Activated T-helper 1 cell treated with anti-CD3 and anti-CD28 coated beads, Interleukin-12 subunit alpha, Interleukin-12 subunit beta, Interleukin-2, Interleukin-4 antibody, amounts not matched to agents 30 ng/mL and 10 ng/mL and 1 ng/mL, durations not matched to agents 14 hours and 24 hours and 36 hours (primary cell): Measurements from ENCODE around the gene PCDH15. TPM values are rescaled to one million over a fixed set of nuclear protein-coding genes. Genes with fewer than 3 reads are reported as not detected.

Experiments used
- DNase-seq: peaks from one replicate; pipeline ENCODE4 v3.0.0; 2021; ENCODE audit warnings: low spot score
- H3K27ac Mint-ChIP-seq: one replicate; pipeline ENCODE4 v1.8.0; 2021; ENCODE audit warnings: mild to moderate bottlenecking, mixed read lengths
- H3K27me3 Mint-ChIP-seq: one replicate; pipeline ENCODE4 v1.8.0; 2022; ENCODE audit warnings: mild to moderate bottlenecking, moderate library complexity, mixed read lengths; ENCODE audit not compliant: insufficient read depth
- H3K36me3 Mint-ChIP-seq: one replicate; pipeline ENCODE4 v1.8.0; 2021; ENCODE audit warnings: low read depth, mixed read lengths
- H3K4me1 Mint-ChIP-seq: one replicate; pipeline ENCODE4 v1.8.0; 2021; ENCODE audit warnings: low read depth, mixed read lengths
- H3K4me3 Mint-ChIP-seq: one replicate; pipeline ENCODE4 v1.8.0; 2021; ENCODE audit warnings: mild to moderate bottlenecking, moderate library complexity, mixed read lengths
- H3K9me3 Mint-ChIP-seq: one replicate; pipeline ENCODE4 v1.8.0; 2021; ENCODE audit warnings: mixed read lengths
- intact Hi-C: fragments of 100-400 bp; cut with micrococcal nuclease; formaldehyde crosslinking; loops from one replicate; pipeline ENCODE4 v1.15.1; 2024
- total RNA-seq: library from RNA; stranded (reverse); gene quantifications from 2 replicates; pipeline ENCODE4 v1.2.3, GENCODE V29; 2022

PCDH15 gene
- total RNA-seq, 1 donor from 2014 or later: not detected

GRCh38 chr10:54266395-54266794 lies 534.6 kb downstream of the PCDH15 start:
- intact Hi-C loops: no loop called here
- Mint-ChIP-seq H3K36me3 (no peaks in the 10 kb centered on the region), H3K9me3 (peaks cover 18% of the 10 kb centered on the region), H3K4me1 (no peaks in the 10 kb centered on the region), H3K27me3 (no peaks in the 10 kb centered on the region), H3K27ac (no peak overlapping the region), H3K4me3 (no peak overlapping the region)
- DNase-seq: no peak

- intact Hi-C loops: no loop called here
- Mint-ChIP-seq H3K36me3 (no peaks in the 10 kb centered on the region), H3K27ac (no peak overlapping the region), H3K27me3 (no peaks in the 10 kb centered on the region), H3K9me3 (peaks cover 12% of the 10 kb centered on the region), H3K4me1 (no peaks in the 10 kb centered on the region), H3K4me3 (no peak overlapping the region)
- no peak for DNase-seq
These were observed 538.3 kb downstream of the PCDH15 start for GRCh38 chr10:54262726-54263125.

- DNase-seq: no peak
- peaks cover 18% of the 10 kb centered on the region for H3K9me3 Mint-ChIP-seq
- H3K36me3 Mint-ChIP-seq: no peaks in the 10 kb centered on the region
- no peak overlapping the region for H3K4me3 Mint-ChIP-seq
- no peaks in the 10 kb centered on the region for H3K27me3 Mint-ChIP-seq
- H3K4me1 Mint-ChIP-seq: no peaks in the 10 kb centered on the region
- intact Hi-C loops: no loop called here
- no peak overlapping the region for H3K27ac Mint-ChIP-seq
These were observed 541.9 kb downstream of the PCDH15 start for GRCh38 chr10:54259104-54259503.

DNA sequence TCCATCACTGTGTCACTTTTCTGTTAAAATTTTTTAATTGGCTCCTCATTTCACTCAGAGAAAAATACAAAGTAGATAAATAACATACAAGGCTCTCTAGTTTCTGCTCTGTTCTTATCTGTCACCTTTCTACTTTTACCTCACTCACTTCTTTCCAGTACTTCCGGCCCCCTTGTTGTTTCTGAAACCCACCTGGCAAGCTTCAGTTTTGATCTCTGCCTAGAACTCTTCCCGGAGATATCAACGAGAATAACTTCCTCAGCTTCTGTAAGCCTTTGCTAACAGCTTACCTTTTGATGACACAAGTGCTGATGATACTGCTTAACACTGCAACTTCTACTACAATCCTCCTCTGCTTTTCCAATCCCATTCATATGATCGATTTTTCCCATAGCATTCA lies 566.2 kb downstream of the PCDH15 start:
- intact Hi-C loops: no loop called here
- no peaks in the 10 kb centered on the region for H3K27me3 Mint-ChIP-seq
- DNase-seq: no peak
- H3K4me3 Mint-ChIP-seq: no peak overlapping the region
- H3K36me3 Mint-ChIP-seq: no peaks in the 10 kb centered on the region
- no peaks in the 10 kb centered on the region for H3K4me1 Mint-ChIP-seq
- H3K9me3 Mint-ChIP-seq: peaks cover 12% of the 10 kb centered on the region
- no peak overlapping the region for H3K27ac Mint-ChIP-seq

- H3K27ac Mint-ChIP-seq: no peak overlapping the region
- H3K27me3 Mint-ChIP-seq: no peaks in the 10 kb centered on the region
- H3K4me3 Mint-ChIP-seq: no peak overlapping the region
- H3K4me1 Mint-ChIP-seq: no peaks in the 10 kb centered on the region
- intact Hi-C loops: no loop called here
- H3K36me3 Mint-ChIP-seq: no peaks in the 10 kb centered on the region
- no peak for DNase-seq
- peaks cover 10% of the 10 kb centered on the region for H3K9me3 Mint-ChIP-seq
These were observed 597.6 kb downstream of the PCDH15 start for GRCh38 chr10:54203401-54203800.

DNA sequence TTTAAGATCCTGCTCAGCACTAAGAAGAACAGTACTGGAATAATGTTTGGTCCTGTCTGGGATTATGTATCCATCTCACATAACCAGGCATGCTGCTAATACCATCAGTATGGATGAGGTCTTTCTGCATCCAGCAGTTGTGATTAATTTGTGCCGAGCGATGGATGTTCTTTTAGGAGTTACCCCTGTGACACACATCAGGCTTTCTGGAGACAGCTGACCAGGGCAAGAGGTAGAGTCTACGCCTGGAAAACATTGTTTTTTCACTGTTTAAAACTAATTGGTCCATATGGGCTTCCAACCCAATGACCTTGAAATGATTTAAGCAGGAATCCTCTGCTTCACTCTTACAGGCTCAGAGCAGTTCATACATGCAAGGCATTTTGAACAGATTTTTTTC lies 603.0 kb downstream of the PCDH15 start:
- Mint-ChIP-seq H3K36me3 (no peaks in the 10 kb centered on the region), H3K27me3 (no peaks in the 10 kb centered on the region), H3K4me3 (no peak overlapping the region), H3K27ac (no peak overlapping the region), H3K9me3 (peaks cover 14% of the 10 kb centered on the region), H3K4me1 (no peaks in the 10 kb centered on the region)
- no peak for DNase-seq
- intact Hi-C loops: no loop called here

- H3K4me1 Mint-ChIP-seq: no peaks in the 10 kb centered on the region
- H3K4me3 Mint-ChIP-seq: no peak overlapping the region
- H3K36me3 Mint-ChIP-seq: no peaks in the 10 kb centered on the region
- peaks cover 14% of the 10 kb centered on the region for H3K9me3 Mint-ChIP-seq
- H3K27me3 Mint-ChIP-seq: no peaks in the 10 kb centered on the region
- intact Hi-C loops: no loop called here
- DNase-seq: no peak
- H3K27ac Mint-ChIP-seq: no peak overlapping the region
These were observed 606.2 kb downstream of the PCDH15 start for GRCh38 chr10:54194806-54195205.

GRCh38 chr10:54159924-54160323 lies 641.1 kb downstream of the PCDH15 start:
- Mint-ChIP-seq H3K27me3 (no peaks in the 10 kb centered on the region), H3K4me1 (no peaks in the 10 kb centered on the region), H3K27ac (no peak overlapping the region), H3K36me3 (no peaks in the 10 kb centered on the region), H3K4me3 (no peak overlapping the region), H3K9me3 (peaks cover 8% of the 10 kb centered on the region)
- intact Hi-C loops: no loop called here
- DNase-seq: no peak

DNA sequence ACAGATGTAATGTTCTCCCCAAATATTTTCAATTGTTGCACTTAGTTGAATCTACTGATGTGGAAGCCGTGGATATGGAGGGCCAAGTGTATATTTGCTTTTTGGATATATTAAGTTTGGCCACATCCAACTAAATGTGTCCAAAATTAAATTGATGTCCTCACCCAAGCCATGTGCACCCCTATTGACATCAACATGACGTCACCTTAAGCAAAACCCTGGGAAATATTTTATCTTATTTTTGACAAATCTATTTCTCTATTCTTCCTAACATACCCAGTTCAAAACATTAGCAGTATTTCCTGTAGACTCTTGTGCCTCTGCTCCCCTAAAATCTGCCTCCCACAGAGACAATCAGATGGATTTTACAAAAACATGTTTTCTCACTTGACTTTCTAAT lies 652.5 kb downstream of the PCDH15 start:
- Mint-ChIP-seq H3K4me1 (no peaks in the 10 kb centered on the region), H3K27ac (no peak overlapping the region), H3K9me3 (no peaks in the 10 kb centered on the region), H3K4me3 (no peak overlapping the region), H3K27me3 (no peaks in the 10 kb centered on the region), H3K36me3 (no peaks in the 10 kb centered on the region)
- intact Hi-C loops: no loop called here
- DNase-seq: no peak

GRCh38 chr10:54139819-54140428 lies 661.1 kb downstream of the PCDH15 start:
- H3K4me1 Mint-ChIP-seq: no peaks in the 10 kb centered on the region
- H3K9me3 Mint-ChIP-seq: peaks cover 16% of the 10 kb centered on the region
- no peak for DNase-seq
- H3K4me3 Mint-ChIP-seq: no peak overlapping the region
- H3K27me3 Mint-ChIP-seq: no peaks in the 10 kb centered on the region
- intact Hi-C loops: no loop called here
- no peaks in the 10 kb centered on the region for H3K36me3 Mint-ChIP-seq
- H3K27ac Mint-ChIP-seq: no peak overlapping the region

- Mint-ChIP-seq H3K4me1 (no peaks in the 10 kb centered on the region), H3K27ac (no peak overlapping the region), H3K36me3 (no peaks in the 10 kb centered on the region), H3K4me3 (no peak overlapping the region), H3K9me3 (peaks cover 16% of the 10 kb centered on the region), H3K27me3 (no peaks in the 10 kb centered on the region)
- intact Hi-C loops: no loop called here
- no peak for DNase-seq
These were observed 663.6 kb downstream of the PCDH15 start for GRCh38 chr10:54137396-54137795.

- Mint-ChIP-seq H3K4me1 (no peaks in the 10 kb centered on the region), H3K36me3 (no peaks in the 10 kb centered on the region), H3K4me3 (no peak overlapping the region), H3K9me3 (peaks cover 15% of the 10 kb centered on the region), H3K27me3 (no peaks in the 10 kb centered on the region), H3K27ac (no peak overlapping the region)
- no peak for DNase-seq
- intact Hi-C loops: no loop called here
These were observed 667.8 kb downstream of the PCDH15 start for GRCh38 chr10:54133203-54133602.

DNA sequence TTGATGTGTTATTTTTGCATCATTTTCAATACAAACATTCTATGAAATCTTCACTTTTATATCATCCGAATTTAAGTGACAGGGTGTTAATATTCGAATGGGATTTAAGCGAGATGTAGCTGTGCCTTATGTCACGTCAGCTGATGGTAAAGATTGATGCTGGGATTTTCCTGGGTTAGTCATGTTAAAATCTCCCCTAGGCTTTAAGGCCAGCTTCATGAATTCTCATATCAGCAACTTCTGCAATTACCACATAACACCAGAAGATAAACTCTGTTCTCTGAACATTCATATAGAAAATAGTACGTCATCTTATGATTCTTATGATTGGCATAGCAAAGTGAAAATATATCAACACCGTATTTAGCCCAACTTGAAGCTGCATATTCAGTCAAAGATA lies 669.2 kb downstream of the PCDH15 start:
- H3K4me3 Mint-ChIP-seq: no peak overlapping the region
- intact Hi-C loops: no loop called here
- H3K36me3 Mint-ChIP-seq: no peaks in the 10 kb centered on the region

GRCh38 chr10:54130394-54130793 lies 670.6 kb downstream of the PCDH15 start:
- Mint-ChIP-seq H3K9me3 (peaks cover 5% of the 10 kb centered on the region), H3K4me3 (no peak overlapping the region), H3K27me3 (no peaks in the 10 kb centered on the region), H3K4me1 (no peaks in the 10 kb centered on the region), H3K36me3 (no peaks in the 10 kb centered on the region), H3K27ac (no peak overlapping the region)
- intact Hi-C loops: no loop called here
- no peak for DNase-seq

More for the DNA sequence above, 669.2 kb downstream of the PCDH15 start:
- Mint-ChIP-seq H3K4me1 (no peaks in the 10 kb centered on the region), H3K27ac (no peak overlapping the region), H3K9me3 (peaks cover 8% of the 10 kb centered on the region), H3K27me3 (no peaks in the 10 kb centered on the region)
- no peak for DNase-seq
